HepG2 (cell line): Measurements from ENCODE around the gene HOXA10. TPM values are rescaled to one million over a fixed set of nuclear protein-coding genes. Genes with fewer than 3 reads are reported as not detected.

ENCODE experiments used
- ATM ChIP-seq: fragments of 450-650 bp; IDR thresholded peaks from 2 replicates; pipeline ENCODE4 v1.7.1; 2017; ENCODE audit warnings: mild to moderate bottlenecking, borderline replicate concordance
- ELF3 ChIP-seq: IDR thresholded peaks from 2 replicates; pipeline ENCODE4 v1.6.1; 2016; ENCODE audit warnings: missing genetic modification reagents, missing compliant biosample characterization
- ELF4 ChIP-seq: sonication (generic); formaldehyde crosslinking; IDR thresholded peaks from 2 replicates; pipeline ENCODE4 v1.5.0; 2020; ENCODE audit warnings: missing genetic modification reagents, mild to moderate bottlenecking, moderate library complexity, borderline replicate concordance
- FOXC1 ChIP-seq: sonication (generic); formaldehyde crosslinking; IDR thresholded peaks from 2 replicates; pipeline ENCODE4 v1.8.0; 2022; ENCODE audit warnings: mild to moderate bottlenecking, missing genetic modification reagents, borderline replicate concordance
- GFI1 ChIP-seq: sonication (generic); formaldehyde crosslinking; IDR thresholded peaks from 2 replicates; pipeline ENCODE4 v1.5.0; 2020; ENCODE audit warnings: missing genetic modification reagents, mild to moderate bottlenecking, borderline replicate concordance
- HOXD1 ChIP-seq: sonication (generic); formaldehyde crosslinking; IDR thresholded peaks from 2 replicates; pipeline ENCODE4 v1.5.0; 2020; ENCODE audit warnings: missing genetic modification reagents
- MEIS1 ChIP-seq: sonication (generic); formaldehyde crosslinking; IDR thresholded peaks from 2 replicates; pipeline ENCODE4 v1.9.0; 2021; ENCODE audit warnings: mild to moderate bottlenecking, missing genetic modification reagents, moderate library complexity, borderline replicate concordance
- MEIS2 ChIP-seq: sonication (generic); formaldehyde crosslinking; IDR thresholded peaks from 2 replicates; pipeline ENCODE4 v1.9.0; 2021; ENCODE audit warnings: mild to moderate bottlenecking, missing genetic modification reagents
- MLLT10 ChIP-seq: sonication (generic); formaldehyde crosslinking; IDR thresholded peaks from 2 replicates; pipeline ENCODE4 v1.4.0; 2020; ENCODE audit warnings: missing genetic modification reagents
- PAF1 ChIP-seq: IDR thresholded peaks from 2 replicates; pipeline ENCODE4 v1.6.1; 2016; ENCODE audit warnings: missing genetic modification reagents, missing compliant biosample characterization
- PHF20 ChIP-seq: sonication (generic); formaldehyde crosslinking; IDR thresholded peaks from 2 replicates; pipeline ENCODE4 v1.5.0; 2020; ENCODE audit warnings: mild to moderate bottlenecking, missing genetic modification reagents
- ZFP41 ChIP-seq: sonication (generic); formaldehyde crosslinking; IDR thresholded peaks from 2 replicates; pipeline ENCODE4 v1.4.0; 2020; ENCODE audit warnings: mild to moderate bottlenecking, missing genetic modification reagents, borderline replicate concordance
- ZKSCAN8 ChIP-seq: IDR thresholded peaks from 2 replicates; pipeline ENCODE4 v1.6.1; 2016; ENCODE audit warnings: borderline replicate concordance, missing genetic modification reagents, missing compliant biosample characterization
- ZMAT3 ChIP-seq: sonication (generic); formaldehyde crosslinking; conservative IDR thresholded peaks from 2 replicates; pipeline ENCODE4 v1.7.0; 2021; ENCODE audit warnings: missing genetic modification reagents
- ZNF10 ChIP-seq: sonication (generic); formaldehyde crosslinking; IDR thresholded peaks from 2 replicates; pipeline ENCODE4 v1.4.0; 2020; ENCODE audit warnings: mild to moderate bottlenecking, low read depth, missing genetic modification reagents, borderline replicate concordance
- ZNF205 ChIP-seq: IDR thresholded peaks from 2 replicates; pipeline ENCODE4 v1.6.1; 2018; ENCODE audit warnings: missing biosample characterization, missing genetic modification reagents
- ZNF207 ChIP-seq: fragments of 450-650 bp; IDR thresholded peaks from 2 replicates; pipeline ENCODE4 v1.6.1; 2016; ENCODE audit warnings: antibody characterized with exemption, borderline replicate concordance
- ZNF484 ChIP-seq: sonication (generic); formaldehyde crosslinking; IDR thresholded peaks from 2 replicates; pipeline ENCODE4 v1.5.1; 2020; ENCODE audit warnings: mild to moderate bottlenecking, low read depth, missing genetic modification reagents, borderline replicate concordance
- ZNF567 ChIP-seq: sonication (generic); formaldehyde crosslinking; IDR thresholded peaks from 2 replicates; pipeline ENCODE4 v1.8.1; 2023; ENCODE audit warnings: mild to moderate bottlenecking, missing genetic modification reagents, borderline replicate concordance
- ZNF644 ChIP-seq: IDR thresholded peaks from 2 replicates; pipeline ENCODE4 v1.6.1; 2016; ENCODE audit warnings: low read depth
- polyA plus RNA-seq, 8 experiments: library from polyadenylated mRNA; depleted of rRNA in 3 of 8; stranded (reverse) in 7 of 8; unstranded in 1 of 8; fragments of >200 nt; fragmentation: Illumina TruSeq in 4 of 8; extraction: Trizol in 4 of 8; gene quantifications; 2 replicates each; pipeline versions ENCODE4 v1.2.1 to v1.2.3, GENCODE V29; 2011 to 2016; ENCODE audit warnings: low read depth in 4 of 8, missing spikeins in 1 of 8, mixed read lengths in 1 of 8; ENCODE audit not compliant: insufficient read depth in 1 of 8
- total RNA-seq, 5 experiments: library from RNA; depleted of rRNA; stranded (reverse); fragments of >200 nt; fragmentation: Illumina TruSeq; extraction: Trizol; gene quantifications; 2 replicates each; pipeline ENCODE4 v1.2.3, GENCODE V29; 2016; ENCODE audit warnings: low read depth in 1 of 5
- TF ChIP-seq, protein P1 (sequence below): sonication (generic); formaldehyde crosslinking; IDR thresholded peaks from 2 replicates; pipeline ENCODE4 v1.5.0; 2020; ENCODE audit warnings: missing genetic modification reagents
- TF ChIP-seq, protein P2 (sequence below): sonication (generic); formaldehyde crosslinking; IDR thresholded peaks from 2 replicates; pipeline ENCODE4 v1.4.0; 2020; ENCODE audit warnings: missing genetic modification reagents, mild to moderate bottlenecking, borderline replicate concordance
- TF ChIP-seq, protein P3 (sequence below): sonication (generic); formaldehyde crosslinking; IDR thresholded peaks from 2 replicates; pipeline ENCODE4 v1.8.1; 2023; ENCODE audit warnings: mild to moderate bottlenecking, missing genetic modification reagents
- TF ChIP-seq, protein P4 (sequence below): fragments of 450-650 bp; IDR thresholded peaks from 2 replicates; pipeline ENCODE4 v1.6.1; 2017

The HOXA10 gene
- total and polyA plus RNA-seq, 2 of the 13 experiments (the other 11 are each of a cell fraction or from before 2014, with no cell fraction given), result not detected

DNA sequence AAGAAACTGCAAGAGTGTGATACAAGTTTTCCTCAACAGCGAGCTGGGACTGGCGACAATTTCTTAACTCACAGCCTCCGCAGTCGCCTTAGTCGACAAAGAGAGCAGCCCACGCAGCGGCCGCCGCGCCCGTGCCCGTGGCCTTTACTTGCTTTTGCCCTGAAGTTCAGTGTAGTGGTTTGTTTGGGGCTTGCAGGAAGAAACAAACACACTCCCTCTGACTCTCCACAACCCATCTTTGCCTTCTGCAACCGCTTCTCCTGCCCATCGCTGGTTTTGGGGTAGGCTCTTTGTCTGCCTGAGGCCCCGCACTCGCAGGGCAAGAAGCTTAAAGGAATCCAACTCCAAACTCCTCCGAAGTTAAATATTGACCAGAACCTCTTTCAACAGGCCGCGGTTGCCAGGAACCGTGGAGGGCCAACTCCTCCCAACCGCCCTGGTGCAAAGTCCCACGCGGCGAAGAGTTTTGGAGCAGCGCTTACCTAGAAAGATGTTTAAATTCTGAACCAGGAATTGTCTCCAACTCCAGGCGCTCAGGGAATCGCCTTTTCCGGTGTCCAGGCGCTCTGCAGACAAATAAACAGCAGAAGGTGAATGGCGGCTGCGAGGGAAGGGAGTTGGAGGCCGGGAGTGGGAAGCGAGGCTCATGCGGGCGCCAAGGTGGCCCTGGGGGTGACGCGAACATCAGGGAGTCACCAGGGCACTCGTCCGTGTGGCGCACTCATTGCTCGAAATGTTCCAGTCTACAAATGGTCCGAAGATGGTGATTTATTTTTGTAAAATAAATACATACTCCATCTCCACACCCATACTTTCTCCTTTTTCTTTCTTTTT lies 51.8 kb downstream of the HOXA10 start (continued):
- TF ChIP-seq ZNF567 (CRISPR knock-in tag) (no peak), PAF1 (CRISPR knock-in tag) (no peak), ZKSCAN8 (CRISPR knock-in tag) (no peak; the same call in 1 of the 2 replicates), ZNF644 (CRISPR knock-in tag) (peak; percentile 38; the same call in 1 of the 2 replicates), ZNF207 (no peak), ZNF205 (no peak; the same call in 1 of the 2 replicates), MEIS1 (CRISPR knock-in tag) (no peak; the same call in 1 of the 2 replicates), ZNF10 (CRISPR knock-in tag) (no peak), ATM (no peak), ZMAT3 (CRISPR knock-in tag) (0 out of 2 replicates have a peak, but pooled peaks have one; percentile 53), ZNF484 (CRISPR knock-in tag) (no peak), MLLT10 (CRISPR knock-in tag) (no peak), FOXC1 (no peak; the same call in 1 of the 2 replicates), ELF3 (peak; percentile 43; the same call in 1 of the 2 replicates), GFI1 (0 out of 2 replicates have a peak, but pooled peaks have one; percentile 55), ZFP41 (CRISPR knock-in tag) (no peak), PHF20 (0 out of 2 replicates have a peak, but pooled peaks have one; percentile 44), ELF4 (CRISPR knock-in tag) (no peak), MEIS2 (CRISPR knock-in tag) (no peak; the same call in 1 of the 2 replicates), HOXD1 (no peak)
- TF ChIP-seq, protein P1, sequence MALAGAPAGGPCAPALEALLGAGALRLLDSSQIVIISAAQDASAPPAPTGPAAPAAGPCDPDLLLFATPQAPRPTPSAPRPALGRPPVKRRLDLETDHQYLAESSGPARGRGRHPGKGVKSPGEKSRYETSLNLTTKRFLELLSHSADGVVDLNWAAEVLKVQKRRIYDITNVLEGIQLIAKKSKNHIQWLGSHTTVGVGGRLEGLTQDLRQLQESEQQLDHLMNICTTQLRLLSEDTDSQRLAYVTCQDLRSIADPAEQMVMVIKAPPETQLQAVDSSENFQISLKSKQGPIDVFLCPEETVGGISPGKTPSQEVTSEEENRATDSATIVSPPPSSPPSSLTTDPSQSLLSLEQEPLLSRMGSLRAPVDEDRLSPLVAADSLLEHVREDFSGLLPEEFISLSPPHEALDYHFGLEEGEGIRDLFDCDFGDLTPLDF (CRISPR knock-in tag), result no peak
- TF ChIP-seq, protein P2, sequence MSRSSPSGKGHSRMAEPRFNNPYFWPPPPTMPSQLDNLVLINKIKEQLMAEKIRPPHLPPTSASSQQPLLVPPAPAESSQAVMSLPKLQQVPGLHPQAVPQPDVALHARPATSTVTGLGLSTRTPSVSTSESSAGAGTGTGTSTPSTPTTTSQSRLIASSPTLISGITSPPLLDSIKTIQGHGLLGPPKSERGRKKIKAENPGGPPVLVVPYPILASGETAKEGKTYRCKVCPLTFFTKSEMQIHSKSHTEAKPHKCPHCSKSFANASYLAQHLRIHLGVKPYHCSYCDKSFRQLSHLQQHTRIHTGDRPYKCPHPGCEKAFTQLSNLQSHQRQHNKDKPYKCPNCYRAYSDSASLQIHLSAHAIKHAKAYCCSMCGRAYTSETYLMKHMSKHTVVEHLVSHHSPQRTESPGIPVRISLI, result 0 out of 2 replicates have a peak, but pooled peaks have one; percentile 11
- TF ChIP-seq, protein P3, sequence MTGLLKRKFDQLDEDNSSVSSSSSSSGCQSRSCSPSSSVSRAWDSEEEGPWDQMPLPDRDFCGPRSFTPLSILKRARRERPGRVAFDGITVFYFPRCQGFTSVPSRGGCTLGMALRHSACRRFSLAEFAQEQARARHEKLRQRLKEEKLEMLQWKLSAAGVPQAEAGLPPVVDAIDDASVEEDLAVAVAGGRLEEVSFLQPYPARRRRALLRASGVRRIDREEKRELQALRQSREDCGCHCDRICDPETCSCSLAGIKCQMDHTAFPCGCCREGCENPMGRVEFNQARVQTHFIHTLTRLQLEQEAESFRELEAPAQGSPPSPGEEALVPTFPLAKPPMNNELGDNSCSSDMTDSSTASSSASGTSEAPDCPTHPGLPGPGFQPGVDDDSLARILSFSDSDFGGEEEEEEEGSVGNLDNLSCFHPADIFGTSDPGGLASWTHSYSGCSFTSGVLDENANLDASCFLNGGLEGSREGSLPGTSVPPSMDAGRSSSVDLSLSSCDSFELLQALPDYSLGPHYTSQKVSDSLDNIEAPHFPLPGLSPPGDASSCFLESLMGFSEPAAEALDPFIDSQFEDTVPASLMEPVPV (CRISPR knock-in tag), result 0 out of 2 replicates have a peak, but pooled peaks have one; percentile 27
- TF ChIP-seq, protein P4, sequence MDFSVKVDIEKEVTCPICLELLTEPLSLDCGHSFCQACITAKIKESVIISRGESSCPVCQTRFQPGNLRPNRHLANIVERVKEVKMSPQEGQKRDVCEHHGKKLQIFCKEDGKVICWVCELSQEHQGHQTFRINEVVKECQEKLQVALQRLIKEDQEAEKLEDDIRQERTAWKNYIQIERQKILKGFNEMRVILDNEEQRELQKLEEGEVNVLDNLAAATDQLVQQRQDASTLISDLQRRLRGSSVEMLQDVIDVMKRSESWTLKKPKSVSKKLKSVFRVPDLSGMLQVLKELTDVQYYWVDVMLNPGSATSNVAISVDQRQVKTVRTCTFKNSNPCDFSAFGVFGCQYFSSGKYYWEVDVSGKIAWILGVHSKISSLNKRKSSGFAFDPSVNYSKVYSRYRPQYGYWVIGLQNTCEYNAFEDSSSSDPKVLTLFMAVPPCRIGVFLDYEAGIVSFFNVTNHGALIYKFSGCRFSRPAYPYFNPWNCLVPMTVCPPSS, result no peak
